Epithelial cell of proximal tubule (primary cell): ENCODE measurements around the gene ARIH1. TPM values are rescaled to one million over a fixed set of nuclear protein-coding genes. Genes with fewer than 3 reads are reported as not detected.
"Not testable (repeated sequence)": the region's sequence is repeated elsewhere in the genome, so short reads cannot be mapped to it uniquely, and the experiment has no call there.

Experiments
- DNase-seq: peaks from one replicate; pipeline ENCODE4 v3.0.0-alpha.2; 2011; ENCODE audit warnings: low read depth
- H3K4me3 ChIP-seq: 2 replicates; pipeline ENCODE4 v1.5.1; 2011; ENCODE audit warnings: low read depth, mild to moderate bottlenecking, low read length
- CTCF ChIP-seq: conservative IDR thresholded peaks from 2 replicates; pipeline ENCODE4 v1.5.1; 2012; ENCODE audit warnings: low read depth, mild to moderate bottlenecking, low read length
- total RNA-seq: library from RNA; depleted of rRNA; stranded (reverse); fragments of >200 nt; gene quantifications from 2 replicates; pipeline ENCODE4 v1.2.3, GENCODE V29; 2015

ARIH1 gene
- 21.9 and 29.3 TPM in 2 replicates for total RNA-seq

GRCh38 chr15:72473614-72474465 lies at the start of gene ARIH1:
Gene ARIH1, plus strand, starts transcription at chr15:72474330. Its CDS starts 310 bp downstream, at chr15:72474640.
- TF ChIP-seq CTCF: peak; percentile 40
- peak within 1 kb of the TSS; percentile 84 for H3K4me3 ChIP-seq
- peak; percentile 69 for DNase-seq

- no peak overlapping the region for H3K4me3 ChIP-seq
- DNase-seq: no peak
- TF ChIP-seq CTCF: no peak
These were observed 47.4 kb upstream of the ARIH1 start for GRCh38 chr15:72426753-72427152.

- no peak for DNase-seq
- TF ChIP-seq CTCF: no peak
- H3K4me3 ChIP-seq: no peak overlapping the region
These were observed 36.3 kb upstream of the ARIH1 start for GRCh38 chr15:72437650-72438316.

GRCh38 chr15:72442848-72443247 lies 31.3 kb upstream of the ARIH1 start:
- not testable (repeated sequence) for DNase-seq, H3K4me3 ChIP-seq

GRCh38 chr15:72445426-72445825 lies 28.7 kb upstream of the ARIH1 start:
- TF ChIP-seq CTCF: no peak
- no peak overlapping the region for H3K4me3 ChIP-seq
- DNase-seq: no peak

- TF ChIP-seq CTCF: no peak
- no peak for DNase-seq
- no peak overlapping the region for H3K4me3 ChIP-seq
These were observed 23.3 kb upstream of the ARIH1 start for GRCh38 chr15:72450805-72451204.

GRCh38 chr15:72451224-72451623 lies 22.9 kb upstream of the ARIH1 start:
- TF ChIP-seq CTCF: no peak
- no peak for DNase-seq
- H3K4me3 ChIP-seq: no peak overlapping the region
